GM21367 (cell line): ENCODE measurements around the gene PKNOX2.

Experiments used
- ATAC-seq: cut with Tn5 transposase; IDR thresholded peaks from one replicate; pipeline ENCODE4 v1.9.1; 2021; ENCODE audit not compliant: unreplicated experiment

Gene PKNOX2

DNA sequence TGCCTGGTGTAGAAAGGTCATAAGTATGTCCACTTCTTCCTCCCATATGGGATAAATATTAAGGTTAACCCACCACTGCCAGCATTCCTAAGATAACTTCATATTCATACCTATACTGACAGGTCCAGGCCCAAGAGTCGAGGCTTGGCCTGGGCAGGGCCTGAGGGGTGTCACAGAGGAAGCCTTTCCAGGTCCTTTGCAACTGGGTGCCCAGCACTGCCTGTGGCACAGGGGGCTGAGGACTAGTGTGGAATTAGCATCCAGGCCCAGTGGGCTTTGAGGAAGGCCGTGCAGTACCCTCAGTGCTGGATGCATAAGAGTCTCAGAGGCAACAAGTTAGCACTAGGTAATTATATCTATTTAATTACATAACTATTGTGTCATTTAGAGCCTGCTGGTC is 65.4 kb downstream of the PKNOX2 start:
- ATAC-seq = no peak

DNA sequence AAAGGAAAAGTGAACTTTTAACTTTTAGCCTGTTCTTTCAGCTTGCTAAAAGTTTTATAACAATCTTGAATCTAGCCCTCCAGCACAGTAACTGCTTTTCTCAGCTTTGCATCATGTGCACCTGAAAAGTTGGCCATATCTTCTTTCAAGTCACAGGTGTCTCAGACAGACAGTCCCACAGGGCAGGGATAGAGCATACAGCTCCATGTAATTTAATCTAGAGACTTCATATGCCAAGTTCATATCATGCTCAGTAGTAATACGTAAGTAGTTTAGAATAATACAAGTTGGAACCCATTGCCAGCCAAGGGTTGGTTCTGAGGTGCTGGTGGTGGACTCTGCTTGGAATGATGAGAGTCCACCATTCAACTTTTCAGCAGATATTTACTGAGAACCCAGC is 68.6 kb downstream of the PKNOX2 start:
- no peak for ATAC-seq

DNA sequence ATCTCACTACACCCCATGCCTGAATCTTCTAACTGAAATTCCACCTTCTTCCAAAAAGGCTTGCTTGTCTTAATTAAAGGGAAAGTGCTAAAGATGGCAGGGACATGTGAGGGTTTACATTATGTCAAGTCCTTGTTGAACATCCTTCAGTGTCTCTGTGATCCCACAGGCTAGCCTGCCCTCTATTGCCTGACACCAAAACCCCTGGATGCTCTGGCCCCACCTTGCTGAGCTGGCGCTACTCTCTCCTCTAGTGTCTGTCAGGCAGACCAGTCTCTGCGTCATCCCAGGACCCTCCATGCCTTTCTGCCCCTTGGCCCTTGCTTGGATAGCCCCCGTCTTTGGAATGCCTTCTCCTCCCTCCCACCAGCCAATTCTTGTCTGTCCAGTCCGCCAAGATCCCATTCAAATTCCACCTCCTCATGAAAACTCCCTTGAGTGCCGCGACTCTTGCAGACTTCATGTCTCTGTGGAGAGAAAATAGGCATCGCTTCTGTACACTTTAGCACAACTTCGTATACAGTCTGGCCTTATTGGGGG is 69.3 kb downstream of the PKNOX2 start:
- no peak for ATAC-seq

DNA sequence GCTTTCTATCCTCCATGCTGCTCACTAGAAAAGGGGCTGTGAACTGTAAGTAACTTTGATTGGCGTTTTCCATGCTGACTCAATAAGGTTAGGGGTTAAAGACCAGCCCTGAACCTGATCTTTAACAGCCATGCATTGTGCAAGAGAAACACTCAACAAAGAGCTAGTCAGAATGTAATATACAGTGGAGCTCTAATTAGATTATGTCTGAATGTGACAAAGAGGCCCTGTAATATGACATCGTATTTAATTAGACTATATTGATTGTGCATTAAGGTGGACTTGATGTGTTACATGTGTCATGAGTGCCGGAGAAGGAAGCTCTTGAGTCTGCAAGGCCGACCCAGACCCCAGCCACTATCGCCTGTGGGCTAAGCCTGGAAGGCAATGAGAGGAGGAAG is 70.5 kb downstream of the PKNOX2 start:
- ATAC-seq = no peak

DNA sequence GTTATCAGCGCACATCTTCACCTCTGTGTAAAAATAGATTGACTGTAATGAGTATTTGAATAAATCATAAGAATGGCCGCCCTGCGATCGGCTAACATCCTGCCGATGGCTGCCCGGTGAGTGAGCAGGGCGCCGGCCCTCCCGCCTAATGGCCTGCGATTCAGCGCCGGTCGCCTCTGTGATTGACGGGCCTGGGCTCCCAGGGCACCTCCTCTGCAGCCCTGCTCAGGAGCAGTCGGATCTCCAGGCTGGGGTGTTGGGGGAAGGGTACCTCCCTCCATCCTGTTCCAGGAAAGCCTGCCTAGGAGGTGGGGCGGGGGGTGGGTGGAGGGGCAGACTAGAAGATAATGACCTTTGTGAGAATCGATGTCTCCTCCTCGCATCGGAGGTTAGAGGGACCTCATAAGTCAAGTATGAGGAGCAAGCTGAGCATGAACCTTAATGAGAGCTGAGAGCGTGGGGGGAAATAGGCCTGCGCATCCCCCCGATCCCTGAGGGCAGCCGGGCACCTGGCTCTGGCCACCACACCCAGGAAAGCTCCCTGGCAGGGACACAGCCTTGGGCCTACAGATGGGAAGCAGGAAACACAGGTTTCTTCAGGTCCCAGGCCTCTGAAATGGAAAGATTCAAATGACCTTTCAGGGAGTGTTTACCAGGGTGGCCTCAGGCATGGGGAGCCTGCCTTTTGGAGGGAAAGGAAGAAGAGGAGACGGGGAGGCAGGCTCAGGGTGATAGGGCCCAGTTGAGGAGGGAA is 71.7 kb downstream of the PKNOX2 start:
- ATAC-seq = no peak

DNA sequence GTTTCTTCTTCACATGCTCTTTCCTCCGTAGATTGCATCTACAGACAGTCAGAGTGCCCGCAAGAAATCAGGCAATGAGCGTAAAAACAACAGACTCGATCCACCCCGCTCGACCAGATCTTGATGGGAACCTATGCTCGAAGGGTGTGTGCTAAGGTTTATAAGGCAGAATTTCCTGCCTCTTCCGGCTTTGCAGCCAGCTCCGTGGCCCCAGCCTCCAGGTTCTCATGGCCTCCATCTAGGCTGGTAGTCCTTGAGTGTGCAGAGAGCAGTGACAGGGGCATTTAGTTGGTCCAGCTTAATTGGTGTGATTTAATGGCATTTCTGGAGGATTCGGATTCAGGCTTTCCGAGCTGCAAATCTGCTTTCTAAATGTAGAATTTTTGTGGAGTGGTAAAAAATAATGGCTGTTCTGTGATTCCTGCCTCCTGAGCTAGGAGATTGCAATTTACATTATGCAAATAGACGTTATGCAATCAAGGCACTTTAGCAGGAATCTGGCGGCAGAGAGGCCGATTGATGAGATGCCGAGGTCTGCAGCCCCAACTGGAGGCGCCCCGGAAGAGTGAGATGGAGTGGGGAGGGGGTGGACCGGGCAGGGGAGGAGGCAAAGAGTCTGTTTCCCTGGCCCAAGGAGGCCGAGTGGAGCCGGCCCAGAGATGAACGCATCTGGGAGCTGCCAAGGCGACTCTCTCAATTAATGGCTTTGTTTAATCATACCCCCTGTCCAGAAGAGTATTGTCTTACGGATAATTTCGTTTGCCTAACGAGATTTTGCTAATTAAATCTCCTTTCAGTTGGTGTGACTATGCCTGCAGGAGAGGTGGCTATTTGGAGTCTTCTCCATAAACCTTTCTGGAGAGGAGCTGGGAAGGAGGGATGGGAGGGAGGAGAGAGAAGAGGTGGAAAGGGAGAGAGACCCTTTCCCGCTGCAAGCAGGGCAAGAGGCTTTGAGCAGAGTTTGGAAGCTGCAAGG is 75.3 kb downstream of the PKNOX2 start:
- ATAC-seq = no peak

DNA sequence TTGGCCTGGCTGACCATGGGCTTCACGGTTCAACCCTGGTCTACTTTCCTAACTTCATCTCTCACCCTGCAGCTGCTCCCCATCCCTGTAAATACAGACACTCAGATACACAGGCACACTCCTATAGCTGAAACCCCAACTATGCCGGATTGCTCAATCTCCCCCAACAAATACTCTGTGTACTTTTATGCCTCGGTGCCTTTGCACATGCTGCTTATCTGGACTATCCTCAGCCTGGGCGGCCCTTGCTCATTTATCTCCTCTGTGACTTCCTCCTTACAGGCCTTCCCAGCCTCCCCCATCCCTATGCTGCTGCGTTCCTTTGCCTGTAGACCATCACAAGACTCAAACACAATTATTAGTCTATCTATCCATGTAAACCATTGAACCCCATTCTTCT is 76.6 kb downstream of the PKNOX2 start:
- ATAC-seq = no peak

DNA sequence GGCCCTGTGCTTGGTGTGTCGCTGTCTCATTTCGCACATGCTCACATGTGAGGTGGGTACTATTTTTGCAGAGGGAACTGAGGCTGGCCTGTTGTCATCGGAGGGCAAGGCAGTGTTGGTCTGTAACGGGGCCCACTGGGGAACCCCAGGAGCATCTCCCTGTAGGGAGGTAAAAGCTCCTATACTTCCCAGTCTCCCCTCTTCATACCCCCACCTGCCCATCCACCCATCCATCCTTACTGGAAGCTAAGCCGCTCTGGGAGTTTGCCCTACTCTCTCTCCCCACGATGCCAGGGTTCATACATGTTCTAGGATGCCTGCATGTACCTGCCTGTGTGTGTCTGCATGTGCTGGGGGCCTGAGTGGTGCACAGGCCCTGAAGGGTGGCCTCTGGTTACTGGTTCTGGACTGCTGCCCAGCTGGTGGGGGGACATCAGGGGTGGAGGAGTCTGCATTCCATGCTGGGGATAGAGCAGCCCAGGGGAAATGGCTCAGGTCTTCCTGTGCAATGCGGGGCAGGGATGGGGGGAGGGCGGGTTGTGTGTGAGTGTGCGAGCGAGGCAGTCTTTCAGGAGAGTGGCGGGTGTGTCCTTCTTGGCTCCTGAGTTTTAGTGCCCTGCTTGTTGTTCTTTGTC is 77.7 kb downstream of the PKNOX2 start:
- no peak for ATAC-seq

DNA sequence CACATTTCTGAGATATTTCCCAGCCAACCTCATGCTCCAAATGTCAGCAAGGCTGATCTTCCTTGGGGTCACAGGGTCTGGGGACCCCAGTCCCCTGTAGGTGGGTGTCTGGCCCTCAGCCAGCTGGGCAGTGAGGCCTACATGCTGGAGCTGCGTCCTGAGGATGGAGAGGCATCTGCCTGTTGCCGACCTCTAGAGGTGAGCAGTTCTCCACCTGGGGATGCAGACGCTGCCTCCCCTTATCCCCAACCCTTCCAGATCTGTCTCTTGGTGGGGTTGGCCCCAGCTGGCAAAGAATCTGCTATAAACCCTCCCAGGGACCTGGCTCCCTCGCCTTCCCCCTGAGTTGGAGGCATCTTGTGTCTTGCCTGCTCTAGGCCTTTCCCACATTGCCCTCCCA is 79.6 kb downstream of the PKNOX2 start:
- no peak for ATAC-seq

DNA sequence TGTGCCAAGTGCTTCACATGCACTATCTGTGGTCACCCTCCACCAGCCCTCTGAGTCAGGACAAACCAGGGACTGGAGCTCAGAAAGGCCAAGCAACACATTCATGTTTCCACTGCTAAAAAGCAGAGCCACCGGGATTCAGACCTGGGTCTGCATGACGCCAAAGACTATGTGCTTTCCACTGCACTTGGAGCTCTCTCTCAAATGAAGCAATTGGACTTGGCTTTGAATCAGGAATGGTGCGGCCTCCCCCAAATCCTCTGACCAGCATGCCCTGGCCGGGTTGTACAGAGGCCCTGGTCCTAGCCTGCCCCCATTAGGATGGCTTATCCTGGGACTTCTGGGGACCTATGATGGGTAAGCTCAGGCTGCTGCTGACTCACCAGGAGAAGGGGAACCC is 80.7 kb downstream of the PKNOX2 start:
- ATAC-seq = no peak

DNA sequence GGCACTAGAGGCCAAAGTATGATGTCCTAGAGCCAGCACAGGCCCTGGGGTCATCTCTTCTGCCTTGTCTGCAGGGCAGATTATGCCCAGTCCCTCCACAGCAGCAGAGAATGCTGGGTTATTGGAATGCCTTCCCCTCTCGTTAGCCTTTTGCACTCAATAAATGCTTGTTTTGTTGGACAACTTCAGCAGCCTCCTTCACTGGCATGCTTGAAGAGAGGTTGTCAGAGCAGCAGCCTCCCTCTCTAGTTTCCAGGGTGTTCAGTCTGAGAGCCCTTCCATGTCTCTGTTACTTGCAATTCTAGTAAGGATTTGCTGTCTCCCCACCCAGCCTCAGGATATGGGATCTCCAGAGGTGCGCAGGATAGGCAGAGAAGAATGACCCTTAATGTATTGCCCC is 82.9 kb downstream of the PKNOX2 start:
- ATAC-seq = no peak

DNA sequence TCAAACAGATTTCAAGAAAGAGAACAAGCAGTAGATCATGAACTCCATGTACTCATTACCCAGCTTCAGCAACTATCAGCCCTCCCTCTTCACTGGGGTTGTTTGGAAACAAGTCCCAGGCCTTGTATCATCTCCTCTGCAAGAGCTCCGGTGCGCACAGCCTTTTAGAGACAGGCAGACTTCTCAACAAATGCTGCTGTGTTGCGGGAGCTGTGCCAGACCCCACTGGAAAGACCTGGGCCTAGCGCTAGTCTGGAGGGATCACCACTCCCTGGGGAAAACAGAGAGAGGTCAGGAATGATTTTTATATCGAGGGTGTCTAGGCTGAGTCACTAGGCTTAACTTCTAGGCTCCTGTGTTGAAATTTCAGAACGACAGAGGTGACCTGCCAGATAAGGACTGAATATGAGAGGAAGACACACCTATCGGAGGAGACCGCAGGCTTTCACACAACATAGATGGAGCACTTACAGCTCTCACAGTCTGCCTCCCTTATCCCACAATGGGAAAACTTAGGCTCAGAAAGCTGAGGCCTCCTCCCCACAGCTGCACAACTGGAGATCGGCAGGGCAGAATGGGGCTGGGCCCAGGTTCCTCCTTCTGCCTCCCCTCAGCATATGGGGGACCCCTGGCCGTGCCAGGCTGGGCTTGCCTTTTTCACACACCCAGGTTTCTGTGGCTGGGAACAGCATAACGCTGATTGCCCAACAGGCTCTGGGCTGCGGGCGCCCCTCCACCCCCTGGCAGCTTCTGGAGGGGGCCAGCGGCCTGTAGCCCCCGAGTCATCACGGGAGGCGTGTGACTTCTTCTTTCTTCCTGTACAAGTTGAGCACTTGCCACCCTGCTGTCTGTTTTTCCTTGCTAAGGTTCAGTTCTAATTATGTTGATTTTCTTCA is 86.0 kb downstream of the PKNOX2 start:
- no peak for ATAC-seq

DNA sequence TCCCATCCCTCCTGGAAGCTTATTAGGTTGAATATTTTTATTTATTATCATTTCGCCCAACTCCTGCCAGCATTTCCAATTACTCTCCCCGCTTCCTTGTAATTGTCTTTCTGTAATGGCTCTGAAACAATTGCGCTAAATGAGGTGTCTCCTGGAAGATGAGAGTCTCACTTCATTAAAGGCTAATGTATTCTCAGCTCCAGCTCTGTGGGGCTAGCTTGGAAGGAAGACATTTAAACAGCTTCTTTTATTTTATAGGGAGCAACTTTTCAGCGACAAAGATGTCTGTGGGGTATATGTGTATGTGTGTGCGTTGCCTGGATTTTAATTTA is 86.6 kb downstream of the PKNOX2 start:
- no peak for ATAC-seq

DNA sequence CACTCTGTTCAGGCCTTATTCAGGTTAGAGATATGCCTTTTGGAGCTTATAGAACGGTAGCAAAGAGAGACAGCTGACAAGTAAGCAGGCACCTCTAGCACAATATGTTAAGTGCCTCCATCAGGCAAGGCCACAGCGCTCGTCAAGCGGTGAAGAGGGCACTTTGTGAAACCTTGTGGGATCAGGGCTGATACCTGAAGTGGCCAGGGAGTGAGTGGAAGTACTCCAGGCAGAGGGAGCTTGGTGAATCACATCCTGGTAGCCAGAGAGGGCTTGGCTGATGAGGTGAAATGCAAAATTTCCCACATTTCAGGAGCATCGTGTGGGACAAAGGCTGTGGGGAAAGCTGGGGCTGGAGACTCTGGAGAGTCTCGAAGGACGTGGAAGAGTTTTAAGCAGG is 87.4 kb downstream of the PKNOX2 start:
- no peak for ATAC-seq

DNA sequence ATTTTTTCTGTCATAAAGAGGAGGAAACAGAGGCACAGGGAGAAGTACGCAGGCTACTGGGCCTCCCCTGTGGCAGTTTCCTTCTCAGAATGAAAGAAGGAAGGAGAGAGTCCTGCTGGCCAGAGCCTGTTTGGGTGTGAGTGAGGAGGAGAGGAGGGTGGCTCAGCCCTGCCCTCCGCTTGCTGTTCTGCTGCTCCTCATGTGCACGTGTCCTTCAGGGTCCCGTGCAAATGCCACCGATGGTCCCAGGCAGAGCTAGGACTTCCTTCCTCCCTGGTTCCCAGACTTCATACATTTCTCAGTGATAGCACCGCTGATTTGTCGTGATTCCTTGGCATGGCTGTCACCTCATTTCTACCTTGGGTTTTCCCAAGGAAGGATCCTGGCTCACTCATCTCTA is 88.7 kb downstream of the PKNOX2 start:
- no peak for ATAC-seq

DNA sequence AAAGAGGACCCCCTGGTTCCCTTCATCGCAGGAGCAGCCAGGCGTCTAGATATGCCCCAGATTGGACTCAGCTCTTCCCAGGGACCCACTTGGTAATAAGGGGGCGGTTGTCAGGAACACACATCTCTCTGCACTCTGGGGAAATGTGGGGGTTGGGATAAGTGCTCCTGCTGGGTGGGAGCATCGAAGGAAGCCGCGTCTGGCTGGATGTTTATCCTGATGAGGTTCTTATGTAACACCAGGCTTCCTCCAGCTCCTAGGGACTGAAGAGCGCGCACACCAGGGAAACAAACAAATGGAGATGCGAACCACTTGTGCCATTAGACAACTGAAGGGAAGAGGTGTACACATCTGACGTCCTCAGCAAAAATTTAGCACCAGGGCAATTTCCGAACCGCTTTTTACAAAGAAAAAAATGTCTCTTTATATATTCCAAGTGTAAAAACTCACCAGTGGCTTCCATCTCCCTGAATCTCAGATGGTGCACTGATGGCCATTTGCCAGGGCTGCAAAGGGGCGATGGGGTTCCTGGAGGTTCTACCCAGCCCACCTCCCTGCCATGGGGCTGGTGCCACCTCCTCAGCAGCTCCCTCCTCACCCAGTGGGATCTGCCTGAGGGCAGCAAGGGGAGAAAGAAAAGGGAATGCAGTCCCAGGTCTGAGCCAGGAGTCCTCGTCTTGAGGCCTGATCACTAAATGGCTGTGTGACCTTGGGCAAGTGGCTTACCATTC is 89.4 kb downstream of the PKNOX2 start:
- ATAC-seq = no peak

DNA sequence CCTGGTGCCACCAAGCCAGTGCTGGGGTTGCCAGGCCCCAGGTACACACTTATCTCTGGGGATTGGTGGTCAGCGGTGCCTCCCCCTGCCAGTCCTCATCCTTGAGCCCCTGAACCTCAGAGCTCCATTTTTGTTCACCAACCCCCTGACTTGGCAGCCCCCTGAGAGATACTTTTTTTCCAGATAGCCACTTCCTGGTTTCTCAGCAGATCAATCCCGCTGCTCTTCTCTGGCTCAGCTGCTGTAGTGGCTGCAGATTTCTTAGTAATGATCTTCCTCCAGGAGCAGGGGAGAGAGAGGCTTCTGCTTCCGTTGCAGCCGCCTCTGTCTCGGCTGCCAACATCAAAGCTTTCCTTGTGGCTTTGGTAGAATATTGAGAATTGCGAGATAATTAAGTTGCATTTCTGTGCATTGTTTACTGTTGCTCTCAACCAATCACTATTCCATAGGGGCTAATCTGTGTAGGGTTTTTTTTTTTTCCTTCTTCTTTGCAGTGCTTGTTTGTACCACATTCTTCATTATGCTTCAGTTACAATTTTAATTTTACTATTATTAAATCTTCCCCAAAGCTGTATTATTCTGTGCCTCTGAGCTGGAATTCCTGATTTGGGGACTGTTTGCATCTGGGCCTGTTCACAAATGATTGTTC is 92.1 kb downstream of the PKNOX2 start:
- no peak for ATAC-seq

DNA sequence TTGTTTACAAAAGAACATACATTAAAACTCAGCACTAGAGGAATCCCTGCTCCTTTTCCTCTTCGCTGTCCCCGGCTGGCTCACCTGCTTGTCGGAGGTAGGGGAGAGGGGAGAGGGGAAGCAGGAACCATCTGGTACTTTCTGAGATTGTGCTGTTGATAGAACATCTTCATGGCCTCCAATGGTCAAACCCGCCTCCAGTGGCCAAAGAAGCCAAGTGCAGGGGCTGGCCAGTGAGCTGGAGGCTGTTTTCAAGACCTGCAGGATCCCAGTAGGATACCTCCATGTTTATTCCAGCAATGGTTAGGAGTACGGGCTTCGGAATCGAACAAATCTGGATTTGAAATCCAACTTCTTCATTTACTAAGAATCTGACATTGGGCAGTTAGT is 92.6 kb downstream of the PKNOX2 start:
- no peak for ATAC-seq

DNA sequence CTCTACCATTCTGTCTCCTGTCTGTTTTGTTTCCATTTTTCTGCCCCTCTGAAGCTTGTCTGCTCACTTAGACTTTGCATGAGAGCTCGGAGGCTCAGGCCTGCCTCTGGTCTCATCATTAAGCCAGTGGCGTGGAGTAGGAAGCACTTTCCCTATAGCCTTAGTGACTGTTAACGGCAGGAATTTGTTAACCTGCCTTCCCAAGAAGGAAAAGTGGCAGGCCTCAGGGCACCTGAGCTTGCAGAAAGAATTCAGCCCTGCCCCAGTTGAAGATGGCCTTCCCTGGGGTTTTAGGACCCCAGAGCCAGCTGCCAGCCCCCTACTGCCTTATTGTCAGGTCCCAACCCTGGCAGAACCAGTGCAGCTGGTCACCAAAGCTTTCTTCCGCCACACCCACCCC is 93.2 kb downstream of the PKNOX2 start:
- ATAC-seq = no peak
